Measurements from ENCODE around the gene GRIP2.

The GRIP2 gene

DNA sequence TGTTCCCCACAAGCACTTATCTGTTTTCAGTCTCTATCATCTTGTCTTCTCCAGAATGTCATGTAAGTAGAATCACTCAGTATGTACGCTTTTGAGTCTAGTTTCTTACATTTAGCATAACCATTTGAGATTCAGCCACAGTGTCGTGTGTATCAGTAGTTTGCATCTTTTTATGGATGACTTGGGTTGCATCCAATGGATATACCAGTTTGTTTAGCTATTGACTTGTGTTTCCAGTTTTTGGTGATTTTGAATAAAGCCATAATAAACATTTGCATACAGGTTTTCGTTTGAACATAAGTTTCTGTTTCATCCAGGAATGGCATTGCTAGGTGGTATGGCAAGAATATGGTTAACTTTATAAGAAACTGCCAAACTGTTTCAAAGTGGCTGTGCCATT lies 12.1 kb downstream of the GRIP2 start:
- DNase-seq = no peak
- H3K9me3 ChIP-seq = no peaks in the 10 kb centered on the region
- TF ChIP-seq, protein P1, sequence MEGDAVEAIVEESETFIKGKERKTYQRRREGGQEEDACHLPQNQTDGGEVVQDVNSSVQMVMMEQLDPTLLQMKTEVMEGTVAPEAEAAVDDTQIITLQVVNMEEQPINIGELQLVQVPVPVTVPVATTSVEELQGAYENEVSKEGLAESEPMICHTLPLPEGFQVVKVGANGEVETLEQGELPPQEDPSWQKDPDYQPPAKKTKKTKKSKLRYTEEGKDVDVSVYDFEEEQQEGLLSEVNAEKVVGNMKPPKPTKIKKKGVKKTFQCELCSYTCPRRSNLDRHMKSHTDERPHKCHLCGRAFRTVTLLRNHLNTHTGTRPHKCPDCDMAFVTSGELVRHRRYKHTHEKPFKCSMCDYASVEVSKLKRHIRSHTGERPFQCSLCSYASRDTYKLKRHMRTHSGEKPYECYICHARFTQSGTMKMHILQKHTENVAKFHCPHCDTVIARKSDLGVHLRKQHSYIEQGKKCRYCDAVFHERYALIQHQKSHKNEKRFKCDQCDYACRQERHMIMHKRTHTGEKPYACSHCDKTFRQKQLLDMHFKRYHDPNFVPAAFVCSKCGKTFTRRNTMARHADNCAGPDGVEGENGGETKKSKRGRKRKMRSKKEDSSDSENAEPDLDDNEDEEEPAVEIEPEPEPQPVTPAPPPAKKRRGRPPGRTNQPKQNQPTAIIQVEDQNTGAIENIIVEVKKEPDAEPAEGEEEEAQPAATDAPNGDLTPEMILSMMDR (IDR thresholded peaks at IDR 0.05; ENCODE audit: low read depth, low read length) = no peak
- H3K36me3 ChIP-seq = no peaks in the 10 kb centered on the region
- no peaks in the 10 kb centered on the region; the same call in 1 of the 2 replicates for H3K4me1 ChIP-seq
- H3K4me3 ChIP-seq (ENCODE audit: low read depth, low read length) = no peak overlapping the region
- no peaks in the 10 kb centered on the region for H3K27me3 ChIP-seq

DNA sequence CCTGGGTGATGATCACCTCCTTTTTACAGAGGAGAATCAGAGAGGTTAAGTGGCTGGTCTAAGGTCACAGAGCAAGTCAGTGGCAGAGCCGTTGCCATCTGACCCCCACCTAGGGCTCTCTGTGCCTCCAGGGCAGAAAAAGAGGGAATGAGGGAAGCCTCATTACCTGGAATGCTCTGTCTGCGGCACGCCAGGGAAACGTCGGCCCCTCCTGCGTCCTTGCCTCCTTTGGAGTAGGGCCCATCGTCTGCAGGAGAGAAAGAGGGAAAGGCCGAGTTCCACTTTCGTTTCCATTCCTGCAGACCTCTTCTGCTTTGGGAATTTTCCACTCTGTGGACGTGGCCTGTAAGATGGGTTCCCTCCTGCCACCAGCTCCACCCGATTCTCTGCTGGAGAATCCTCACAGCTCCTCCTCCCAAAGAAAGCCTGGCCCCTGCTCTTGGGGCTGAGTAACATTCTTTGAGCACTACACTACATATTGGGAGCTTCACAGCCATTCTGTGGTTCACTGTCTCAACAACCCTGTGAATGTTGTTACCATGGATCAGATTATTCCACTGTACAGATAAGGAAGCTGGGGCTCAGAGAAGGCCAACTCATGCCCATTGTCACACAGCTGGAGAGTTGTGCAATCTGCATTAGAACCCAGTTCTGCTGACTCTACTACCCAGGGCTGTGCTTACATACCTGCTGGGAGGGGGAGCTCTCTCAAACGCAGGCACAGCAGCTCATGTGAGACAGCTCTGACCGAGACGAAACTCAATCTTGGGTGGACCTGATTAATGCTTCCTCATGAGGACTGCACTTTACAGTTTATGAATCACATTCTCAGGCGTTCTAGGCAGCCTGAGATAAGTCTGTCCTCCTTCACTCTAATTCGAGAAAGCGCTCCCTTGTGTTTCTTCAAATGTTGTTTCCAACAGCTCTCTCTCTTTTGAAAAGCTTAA lies 14.2 kb downstream of the GRIP2 start:
- TF ChIP-seq, protein P1 (IDR thresholded peaks at IDR 0.05; ENCODE audit: low read depth, low read length) = no peak
- H3K36me3 ChIP-seq = no peaks in the 10 kb centered on the region
- H3K4me1 ChIP-seq = no peaks in the 10 kb centered on the region
- DNase-seq = no peak
- H3K9me3 ChIP-seq = no peaks in the 10 kb centered on the region
- H3K27me3 ChIP-seq = no peaks in the 10 kb centered on the region
- no peak overlapping the region for H3K4me3 ChIP-seq (ENCODE audit: low read depth, low read length)

DNA sequence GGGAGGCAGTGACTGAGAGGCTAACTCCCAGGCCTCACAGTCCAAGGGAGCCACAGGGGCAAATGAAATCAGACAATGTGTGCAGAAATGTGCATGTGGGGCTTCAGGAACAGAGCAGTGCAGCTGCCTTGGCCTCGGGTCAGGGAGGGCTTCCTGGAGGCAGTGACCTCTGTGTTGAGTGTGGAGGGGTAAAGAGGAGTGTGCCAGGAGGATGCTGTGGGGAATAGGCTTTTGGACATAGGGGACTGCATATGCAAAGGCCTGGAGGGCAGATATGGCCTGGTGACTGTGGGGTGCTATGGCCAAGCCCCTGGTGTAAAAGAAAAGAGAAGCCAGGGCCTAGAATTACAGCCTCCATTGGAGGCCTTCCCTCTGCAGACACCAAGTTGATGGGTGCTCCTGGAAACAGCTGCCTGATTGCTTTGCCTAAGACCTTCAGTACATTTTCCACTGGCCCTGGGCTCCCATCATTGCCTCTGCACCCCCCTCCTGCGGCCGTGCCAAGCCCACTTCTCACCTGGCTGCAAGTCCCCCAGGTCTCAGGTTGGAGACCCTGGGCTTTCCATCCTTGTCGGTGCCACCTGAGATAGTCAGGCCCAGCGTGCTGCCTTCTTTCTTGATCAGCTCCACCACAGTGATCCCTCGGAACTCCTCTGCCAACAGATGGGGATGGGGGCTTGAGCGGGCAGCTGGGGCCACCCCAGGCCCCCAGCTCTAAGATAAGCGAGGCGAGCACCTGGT lies 15.1 kb downstream of the GRIP2 start:
- DNase-seq = no peak
- Histone ChIP-seq H3K36me3 (no peaks in the 10 kb centered on the region), H3K4me3 (ENCODE audit: low read depth, low read length) (no peak overlapping the region), H3K4me1 (no peaks in the 10 kb centered on the region), H3K9me3 (no peaks in the 10 kb centered on the region), H3K27me3 (no peaks in the 10 kb centered on the region)
- TF ChIP-seq, protein P1 (IDR thresholded peaks at IDR 0.05; ENCODE audit: low read depth, low read length) = no peak

DNA sequence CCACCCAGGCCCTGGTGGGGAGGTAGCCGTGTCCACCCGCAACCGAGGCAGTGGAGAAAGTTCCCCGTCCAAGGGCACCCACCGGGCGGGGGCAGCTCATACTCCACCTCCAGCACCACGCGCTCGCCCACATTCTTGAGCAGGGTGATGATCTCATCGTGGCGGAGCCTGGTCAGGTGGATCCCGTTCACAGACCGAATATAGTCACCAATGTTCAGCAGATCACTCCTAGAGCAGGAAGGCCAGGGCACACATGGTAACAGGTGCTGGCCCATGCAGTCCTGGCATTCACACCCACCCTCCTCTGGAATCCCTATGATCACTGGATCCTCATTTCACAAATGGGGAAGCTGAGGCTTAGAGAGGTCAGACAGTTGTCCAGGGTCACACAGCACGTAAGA lies 15.8 kb downstream of the GRIP2 start:
- no peaks in the 10 kb centered on the region for H3K36me3 ChIP-seq

DNA sequence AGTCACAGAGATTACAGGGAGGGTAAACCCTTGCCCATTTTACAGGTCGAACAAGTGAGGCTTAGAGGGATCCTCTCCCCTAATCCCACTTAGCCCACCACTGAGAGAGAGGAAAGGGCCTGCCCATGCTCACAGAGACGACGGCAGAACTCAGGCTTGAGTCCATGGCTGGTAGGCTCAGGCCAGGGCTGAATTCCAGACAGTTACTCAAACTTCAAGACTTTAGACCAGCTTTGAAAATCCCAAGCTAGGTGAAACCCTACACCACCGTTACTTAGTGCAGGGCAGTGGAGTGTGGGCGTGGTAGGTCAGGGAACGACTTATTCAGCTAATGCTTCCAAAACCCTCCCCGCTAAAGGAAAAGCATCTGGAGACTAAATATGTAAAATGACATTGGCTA lies 16.4 kb downstream of the GRIP2 start:
- TF ChIP-seq, protein P1 (IDR thresholded peaks at IDR 0.05; ENCODE audit: low read depth, low read length) = no peak
- Histone ChIP-seq H3K4me1 (no peaks in the 10 kb centered on the region), H3K27me3 (no peaks in the 10 kb centered on the region), H3K4me3 (ENCODE audit: low read depth, low read length) (no peak overlapping the region), H3K9me3 (no peaks in the 10 kb centered on the region), H3K36me3 (no peaks in the 10 kb centered on the region)
- DNase-seq = no peak

More for the DNA sequence above, 15.8 kb downstream of the GRIP2 start:
- Histone ChIP-seq H3K4me1 (no peaks in the 10 kb centered on the region), H3K4me3 (ENCODE audit: low read depth, low read length) (no peak overlapping the region), H3K27me3 (no peaks in the 10 kb centered on the region), H3K9me3 (no peaks in the 10 kb centered on the region)
- DNase-seq = no peak
- TF ChIP-seq, protein P1 (IDR thresholded peaks at IDR 0.05; ENCODE audit: low read depth, low read length) = no peak
